H1 (cell line): Measurements from ENCODE around the gene C2CD5. TPM values are rescaled to one million over a fixed set of nuclear protein-coding genes. Genes with fewer than 3 reads are reported as not detected.

Experiments
- CTCF ChIA-PET: fragments of 300-600 bp; sonication (Branson Sonifier 250); formaldehyde crosslinking; loops from one replicate; lab custom pipeline; 2021; ENCODE audit not compliant: partially characterized antibody; lab: Charles Lee
- POLR2A ChIA-PET: fragments of 300-600 bp; sonication (Branson Sonifier 250); formaldehyde crosslinking; loops from one replicate; lab custom pipeline; 2021; ENCODE audit warnings: inconsistent platforms; ENCODE audit not compliant: partially characterized antibody; lab: Charles Lee
- DNase-seq, 2 experiments: peaks; one replicate each; pipeline versions ENCODE4 v3.0.0 to v3.0.0-alpha.2; 2010 to 2022; ENCODE audit warnings: low spot score in 2 of 2, low read depth in 1 of 2, mixed read lengths in 1 of 2
- FAIRE-seq: peaks from 2 replicates; lab custom pipeline; 2011; peaks lifted over from hg19 to GRCh38; lab: Jason Lieb, UNC
- H2AFZ ChIP-seq: 2 replicates; pipeline ENCODE4 v1.8.1; 2012; ENCODE audit warnings: low read length, inconsistent platforms
- H2AK5ac ChIP-seq: 2 replicates; pipeline ENCODE4 v1.6.1; 2013; ENCODE audit warnings: low read depth, low read length
- H2BK120ac ChIP-seq: replicated peaks from 2 replicates; pipeline ENCODE3; 2013; ENCODE audit warnings: low read depth, low read length, inconsistent platforms
- H2BK12ac ChIP-seq: 2 replicates; pipeline ENCODE4 v1.6.1; 2013; ENCODE audit warnings: low read depth, low read length
- H2BK15ac ChIP-seq: 2 replicates; pipeline ENCODE4 v1.6.1; 2013; ENCODE audit warnings: low read length
- H2BK20ac ChIP-seq: 2 replicates; pipeline ENCODE4 v1.6.1; 2013; ENCODE audit warnings: low read length
- H2BK5ac ChIP-seq: 2 replicates; pipeline ENCODE4 v1.6.1; 2013; ENCODE audit warnings: low read depth, low read length
- H3K14ac ChIP-seq: 2 replicates; pipeline ENCODE4 v1.6.1; 2013; ENCODE audit warnings: inconsistent platforms; ENCODE audit not compliant: insufficient read length
- H3K18ac ChIP-seq: 2 replicates; pipeline ENCODE4 v1.6.1; 2013; ENCODE audit warnings: low read length; ENCODE audit errors: extremely low read depth
- H3K23ac ChIP-seq: 2 replicates; pipeline ENCODE4 v1.6.1; 2013; ENCODE audit warnings: inconsistent platforms; ENCODE audit not compliant: insufficient read length
- H3K23me2 ChIP-seq: 2 replicates; pipeline ENCODE4 v1.6.1; 2013; ENCODE audit warnings: low read depth, low read length
- H3K27ac ChIP-seq: 2 replicates; pipeline ENCODE4 v1.6.1; 2011; ENCODE audit warnings: low read depth, low read length, inconsistent platforms
- H3K27me3 ChIP-seq, 4 experiments: replicated peaks in 1 of 4; 1 replicate in 1 of 4; 2 replicates in 3 of 4; pipeline versions ENCODE4 v1.6.1 to v1.8.1; 2011 to 2013; ENCODE audit warnings: low read length in 3 of 4, mild to moderate bottlenecking in 3 of 4, inconsistent platforms in 2 of 4, mixed read lengths in 2 of 4, moderate library complexity in 1 of 4; ENCODE audit not compliant: control insufficient read depth in 3 of 4, insufficient read depth in 3 of 4; ENCODE audit errors: extremely low read depth in 1 of 4
- H3K36me3 ChIP-seq, 4 experiments: 2 replicates each; pipeline versions ENCODE4 v1.6.1 to v1.8.1; 2011 to 2013; ENCODE audit warnings: mild to moderate bottlenecking in 4 of 4, low read length in 3 of 4, moderate library complexity in 2 of 4, control low read depth in 1 of 4, inconsistent platforms in 1 of 4; ENCODE audit not compliant: insufficient read depth in 4 of 4, control insufficient read depth in 2 of 4
- H3K4ac ChIP-seq: replicated peaks from 2 replicates; pipeline ENCODE3; 2013; ENCODE audit warnings: low read length, low read depth, mixed read lengths, inconsistent platforms; ENCODE audit not compliant: insufficient read length
- H3K4me1 ChIP-seq, 4 experiments: replicated peaks in 1 of 4; 1 replicate in 1 of 4; 2 replicates in 3 of 4; pipeline versions ENCODE4 v1.6.1 to v1.8.1; 2011 to 2013; ENCODE audit warnings: low read length in 3 of 4, inconsistent platforms in 2 of 4, mixed read lengths in 1 of 4; ENCODE audit not compliant: insufficient read depth in 4 of 4, control insufficient read depth in 3 of 4
- H3K4me2 ChIP-seq, 2 experiments: 2 replicates each; pipeline versions ENCODE4 v1.6.1 to v1.8.1; 2011 to 2013; ENCODE audit warnings: low read depth in 2 of 2, low read length in 2 of 2, control low read depth in 1 of 2, inconsistent platforms in 1 of 2, mild to moderate bottlenecking in 1 of 2; ENCODE audit not compliant: insufficient read depth in 1 of 2
- H3K4me3 ChIP-seq, 4 experiments: fragments of 200-600, 300-600 bp in 1 of 4; sonication (generic), shearing (Covaris generic), sonication (Bioruptor Twin) in 1 of 4; 2 replicates each; pipeline versions ENCODE4 v1.5.1 to v1.8.1; 2011 to 2016; ENCODE audit warnings: low read length in 4 of 4, low read depth in 3 of 4, control low read depth in 2 of 4, inconsistent platforms in 2 of 4, mild to moderate bottlenecking in 2 of 4, mixed read lengths in 1 of 4, moderate library complexity in 1 of 4; ENCODE audit not compliant: insufficient read depth in 2 of 4; ENCODE audit errors: extremely low read depth in 1 of 4
- H3K56ac ChIP-seq: replicated peaks from 2 replicates; pipeline ENCODE3; 2013; ENCODE audit warnings: low read depth, mild to moderate bottlenecking, mixed read lengths, low read length, inconsistent platforms; ENCODE audit not compliant: insufficient read length
- H3K79me1 ChIP-seq: 2 replicates; pipeline ENCODE4 v1.6.1; 2013; ENCODE audit warnings: low read depth, low read length, control low read depth
- H3K79me2 ChIP-seq, 2 experiments: 2 replicates each; pipeline versions ENCODE4 v1.6.1 to v1.8.1; 2012 to 2013; ENCODE audit warnings: low read length in 2 of 2, mild to moderate bottlenecking in 2 of 2, inconsistent platforms in 1 of 2; ENCODE audit not compliant: insufficient read depth in 2 of 2, control insufficient read depth in 1 of 2
- H3K9ac ChIP-seq, 4 experiments: replicated peaks in 1 of 4; 1 replicate in 1 of 4; 2 replicates in 3 of 4; pipeline versions ENCODE4 v1.6.1 to v1.8.1; 2011 to 2013; ENCODE audit warnings: low read depth in 3 of 4, low read length in 3 of 4, control low read depth in 2 of 4, mild to moderate bottlenecking in 2 of 4, moderate library complexity in 2 of 4, inconsistent platforms in 1 of 4; ENCODE audit errors: extremely low read depth in 1 of 4
- H3K9me3 ChIP-seq, 2 experiments: 2 replicates each; pipeline versions ENCODE4 v1.6.1 to v1.8.1; 2012 to 2013; ENCODE audit warnings: mild to moderate bottlenecking in 2 of 2, moderate library complexity in 2 of 2, control low read depth in 1 of 2, inconsistent platforms in 1 of 2, low read depth in 1 of 2, low read length in 1 of 2, mixed read lengths in 1 of 2; ENCODE audit not compliant: insufficient read depth in 2 of 2
- H4K20me1 ChIP-seq, 2 experiments: replicated peaks in 1 of 2; 2 replicates each; pipeline versions ENCODE3 to v1.8.1; 2011 to 2013; ENCODE audit warnings: inconsistent platforms in 2 of 2, low read length in 2 of 2, mild to moderate bottlenecking in 1 of 2; ENCODE audit not compliant: insufficient read depth in 2 of 2, control insufficient read depth in 1 of 2
- H4K5ac ChIP-seq: 2 replicates; pipeline ENCODE4 v1.6.1; 2013; ENCODE audit warnings: low read length, low read depth, mixed read lengths, inconsistent platforms; ENCODE audit not compliant: insufficient read length
- H4K8ac ChIP-seq: 2 replicates; pipeline ENCODE4 v1.8.0; 2013; ENCODE audit warnings: mild to moderate bottlenecking, moderate library complexity, low read length, inconsistent platforms; ENCODE audit not compliant: insufficient read depth; ENCODE audit errors: extremely low read depth
- H4K91ac ChIP-seq: replicated peaks from 2 replicates; pipeline ENCODE3; 2013; ENCODE audit warnings: low read length, mixed read lengths, inconsistent platforms; ENCODE audit not compliant: insufficient read length
- CTCF ChIP-seq, 3 experiments: IDR thresholded peaks; 1 replicate in 2 of 3; 2 replicates in 1 of 3; pipeline versions ENCODE4 v1.5.1 to v1.6.1; 2011; ENCODE audit warnings: low read length in 3 of 3, mild to moderate bottlenecking in 3 of 3, inconsistent platforms in 2 of 3, low read depth in 1 of 3, moderate library complexity in 1 of 3; ENCODE audit not compliant: insufficient read depth in 1 of 3; ENCODE audit errors: control extremely low read depth in 1 of 3
- EZH2 ChIP-seq: fragments of 200-600 bp; sonication (generic); IDR thresholded peaks from 2 replicates; pipeline ENCODE4 v1.7.1; 2012; ENCODE audit warnings: low read depth, mild to moderate bottlenecking, moderate library complexity, low read length, inconsistent platforms; ENCODE audit not compliant: severe bottlenecking
- GTF2F1 ChIP-seq: IDR thresholded peaks from 2 replicates; pipeline ENCODE4 v1.6.1; 2012; ENCODE audit warnings: low read depth, low read length, improper control_type of control experiment, borderline replicate concordance
- HDAC6 ChIP-seq: IDR thresholded peaks from one replicate; pipeline ENCODE4 v1.7.1; 2012; ENCODE audit warnings: low read depth, mild to moderate bottlenecking, inconsistent platforms, low read length, moderate library complexity
- KDM4A ChIP-seq: IDR thresholded peaks from one replicate; pipeline ENCODE4 v1.7.1; 2012; ENCODE audit warnings: low read depth, mild to moderate bottlenecking, moderate library complexity, low read length, inconsistent platforms; ENCODE audit not compliant: severe bottlenecking
- POLR2AphosphoS5 ChIP-seq: IDR thresholded peaks from 2 replicates; pipeline ENCODE4 v1.6.1; 2011; ENCODE audit warnings: low read depth, low read length
- RFX5 ChIP-seq: IDR thresholded peaks from 2 replicates; pipeline ENCODE4 v1.6.1; 2011; ENCODE audit warnings: low read depth, low read length, improper control_type of control experiment, borderline replicate concordance
- YY1 ChIP-seq: IDR thresholded peaks from 2 replicates; pipeline ENCODE4 v1.6.1; 2011; ENCODE audit warnings: low read depth, mild to moderate bottlenecking, low read length
- polyA plus RNA-seq, 7 experiments: library from polyadenylated mRNA; depleted of rRNA in 3 of 7; stranded (reverse) in 5 of 7; unstranded in 2 of 7; fragments of >200 nt in 5 of 7; fragments of 200-250 nt in 2 of 7; gene quantifications; 1 replicate in 5 of 7; 2 replicates in 1 of 7; 4 replicates in 1 of 7; pipeline versions ENCODE4 v1.2.1 to v1.2.3, GENCODE V29; 2011 to 2013; ENCODE audit warnings: missing spikeins in 2 of 7, mixed read lengths in 2 of 7
- total RNA-seq: library from RNA; stranded (reverse); fragmentation: NEBNext Ultra II Directional; extraction: Animal tissue kit (Norgen Biotek cat#: 25700); gene quantifications from 2 replicates; pipeline ENCODE4 v1.2.1, GENCODE V29; 2021
- TF ChIP-seq, protein P1 (sequence below): IDR thresholded peaks from 2 replicates; pipeline ENCODE4 v1.6.1; 2012; ENCODE audit warnings: inconsistent platforms
- TF ChIP-seq, protein P2 (sequence below): IDR thresholded peaks from 2 replicates; pipeline ENCODE4 v1.6.1; 2012; ENCODE audit warnings: inconsistent platforms

Gene C2CD5
- total and polyA plus RNA-seq, 2 of the 8 experiments (the other 6 are each of a cell fraction or from before 2014, with no cell fraction given): 21.9 to 45.9 TPM

GRCh38 chr12:22593864-22594263, 49.5 kb upstream of the C2CD5 start:
- no peaks in the 10 kb centered on the region for H3K4me1 ChIP-seq
- H3K79me2 ChIP-seq: no peaks in the 10 kb centered on the region
- no peak overlapping the region for H3K9ac ChIP-seq
- H2BK12ac ChIP-seq: no peak overlapping the region
- H3K14ac ChIP-seq: no peak overlapping the region
- H3K56ac ChIP-seq: no peak overlapping the region
- no peak overlapping the region for H3K27ac ChIP-seq
- H3K4me3 ChIP-seq: no peak overlapping the region
- H3K36me3 ChIP-seq: no peaks in the 10 kb centered on the region
- H4K20me1 ChIP-seq: no peaks in the 10 kb centered on the region
- H2BK20ac ChIP-seq: no peak overlapping the region
- no peak overlapping the region for H3K18ac ChIP-seq
- TF ChIP-seq, protein P1, sequence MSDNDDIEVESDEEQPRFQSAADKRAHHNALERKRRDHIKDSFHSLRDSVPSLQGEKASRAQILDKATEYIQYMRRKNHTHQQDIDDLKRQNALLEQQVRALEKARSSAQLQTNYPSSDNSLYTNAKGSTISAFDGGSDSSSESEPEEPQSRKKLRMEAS: no peak
- TF ChIP-seq YY1 (no peak), KDM4A (no peak), POLR2AphosphoS5 (no peak), CTCF (IDR thresholded peaks at IDR 0.05; ENCODE audit: control extremely low read depth in 1 of 3, insufficient read depth in 1 of 3, low read depth in 1 of 3, low read length in 3 of 3) (no peak), GTF2F1 (no peak), EZH2 (no peak), HDAC6 (no peak), RFX5 (no peak)
- TF ChIP-seq, protein P2, sequence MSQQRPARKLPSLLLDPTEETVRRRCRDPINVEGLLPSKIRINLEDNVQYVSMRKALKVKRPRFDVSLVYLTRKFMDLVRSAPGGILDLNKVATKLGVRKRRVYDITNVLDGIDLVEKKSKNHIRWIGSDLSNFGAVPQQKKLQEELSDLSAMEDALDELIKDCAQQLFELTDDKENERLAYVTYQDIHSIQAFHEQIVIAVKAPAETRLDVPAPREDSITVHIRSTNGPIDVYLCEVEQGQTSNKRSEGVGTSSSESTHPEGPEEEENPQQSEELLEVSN: no peak
- TF ChIP-seq, all 59 proteins: peak for 0
- H3K4me2 ChIP-seq: no peak overlapping the region
- H3K79me1 ChIP-seq: no peaks in the 10 kb centered on the region
- peak overlapping the region; percentile 92 for H2BK120ac ChIP-seq
- POLR2A ChIA-PET: no interaction called here
- no peak for FAIRE-seq
- CTCF ChIA-PET: interaction anchor here (1.1 kb wide), 1 partner anchor 64 kb away, joined by 5 read pairs; no protein-coding TSS in a partner anchor
- no peak overlapping the region for H4K91ac ChIP-seq
- H2AFZ ChIP-seq: no peak overlapping the region
- H2AK5ac ChIP-seq: no peak overlapping the region
- no peaks in the 10 kb centered on the region for H3K23me2 ChIP-seq
- no peak for DNase-seq
- H2BK5ac ChIP-seq: no peak overlapping the region
- no peak overlapping the region for H3K4ac ChIP-seq
- no peaks in the 10 kb centered on the region for H3K27me3 ChIP-seq
- H4K5ac ChIP-seq: no peak overlapping the region
- no peak overlapping the region for H4K8ac ChIP-seq
- H3K23ac ChIP-seq: no peak overlapping the region
- no peaks in the 10 kb centered on the region for H3K9me3 ChIP-seq
- H2BK15ac ChIP-seq: no peak overlapping the region
